GM12878 (cell line): ENCODE results near the gene SOX6. TPM values are rescaled to one million over a fixed set of nuclear protein-coding genes. Genes with fewer than 3 reads are reported as not detected.
A peak's percentile ranks its signal among the peaks of the same experiment; 100 is the strongest.

Experiments used
- ATAC-seq: fragments of 200-7000 bp; cut with Tn5 transposase; 3 replicates; pipeline ENCODE4 v1.9.1; 2020; ENCODE audit warnings: mild to moderate bottlenecking, moderate library complexity
- BruUV-seq: library from RNA; stranded (reverse); fragments of 400-500 nt; replicated peaks from 2 replicates; lab custom pipeline; 2021; lab: Mats Ljungman, UMichigan
- CTCF ChIA-PET: fragments of 300-600 bp; sonication (Branson Sonifier 250); formaldehyde crosslinking; extraction: SDS; loops from one replicate; lab custom pipeline; 2021; ENCODE audit warnings: inconsistent platforms; lab: Yijun Ruan, JAX
- POLR2A ChIA-PET: fragments of 350-600 bp; formaldehyde crosslinking; extraction: SDS; loops from one replicate; lab custom pipeline; 2021; ENCODE audit warnings: inconsistent platforms; lab: Charles Lee
- RAD21 ChIA-PET: fragments of 300-600 bp; sonication (Branson Sonifier 250); formaldehyde crosslinking; loops from one replicate; lab custom pipeline; 2023; ENCODE audit warnings: antibody characterized with exemption; ENCODE audit not compliant: unreplicated experiment; lab: Charles Lee
- SMC1A ChIA-PET: fragments of 300-600 bp; sonication (Branson Sonifier 250); formaldehyde crosslinking; loops from one replicate; lab custom pipeline; 2023; ENCODE audit not compliant: unreplicated experiment, uncharacterized antibody; lab: Charles Lee
- DNase-seq: peaks from one replicate; pipeline ENCODE4 v3.0.0-alpha.2; 2011; ENCODE audit warnings: low read depth, low spot score
- FAIRE-seq: peaks from 3 replicates; lab custom pipeline; 2011; peaks lifted over from hg19 to GRCh38; lab: Jason Lieb, UNC
- H2AFZ ChIP-seq: 2 replicates; pipeline ENCODE4 v1.6.0; 2011; ENCODE audit warnings: low read depth, low read length, control low read depth; ENCODE audit not compliant: control insufficient read depth
- H3K27ac ChIP-seq: 2 replicates; pipeline ENCODE4 v1.5.1; 2011; ENCODE audit warnings: control low read depth; ENCODE audit not compliant: control insufficient read depth, insufficient read depth
- H3K27me3 ChIP-seq, 2 experiments: replicated peaks in 1 of 2; 2 replicates each; pipeline versions ENCODE4 v1.6.0 to v1.6.1; 2011; ENCODE audit warnings: low read length in 1 of 2; ENCODE audit not compliant: control insufficient read depth in 2 of 2, insufficient read depth in 2 of 2
- H3K36me3 ChIP-seq, 2 experiments: 2 replicates each; pipeline ENCODE4 v1.5.1; 2011; ENCODE audit warnings: low read length in 1 of 2; ENCODE audit not compliant: control insufficient read depth in 2 of 2, insufficient read depth in 2 of 2
- H3K4me1 ChIP-seq: 2 replicates; pipeline ENCODE4 v1.6.1; 2011; ENCODE audit warnings: mild to moderate bottlenecking, low read length, moderate library complexity, mixed read lengths; ENCODE audit not compliant: control insufficient read depth, insufficient read depth
- H3K4me2 ChIP-seq: 2 replicates; pipeline ENCODE4 v1.6.0; 2011; ENCODE audit warnings: control low read depth; ENCODE audit not compliant: control insufficient read depth, insufficient read depth
- H3K4me3 ChIP-seq: fragments of 200-600 bp; sonication (generic); 2 replicates; pipeline ENCODE4 v1.5.1; 2016
- H3K79me2 ChIP-seq: 2 replicates; pipeline ENCODE4 v1.6.0; 2011; ENCODE audit warnings: low read length; ENCODE audit not compliant: control insufficient read depth, insufficient read depth
- H3K9ac ChIP-seq: 2 replicates; pipeline ENCODE4 v1.8.0; 2011; ENCODE audit warnings: low read length, control low read depth, mixed read lengths; ENCODE audit not compliant: control insufficient read depth, insufficient read depth
- H3K9me3 ChIP-seq: replicated peaks from 3 replicates; pipeline ENCODE4 v1.5.1; 2011; ENCODE audit warnings: mild to moderate bottlenecking, low read length; ENCODE audit not compliant: control insufficient read depth, insufficient read depth
- H4K20me1 ChIP-seq: 2 replicates; pipeline ENCODE4 v1.6.0; 2011; ENCODE audit not compliant: control insufficient read depth, insufficient read depth
- BCL11A ChIP-seq: IDR thresholded peaks from 2 replicates; pipeline ENCODE4 v1.6.1; 2011; ENCODE audit warnings: low read depth, low read length
- BCLAF1 ChIP-seq: fragments of 450-650 bp; IDR thresholded peaks from 2 replicates; pipeline ENCODE4 v1.6.1; 2017; ENCODE audit warnings: antibody characterized with exemption, mild to moderate bottlenecking, moderate library complexity
- BHLHE40 ChIP-seq, 2 experiments: fragments of 450-650 bp in 1 of 2; IDR thresholded peaks; 2 replicates each; pipeline ENCODE4 v1.6.1; 2011 to 2017; ENCODE audit warnings: low read depth in 2 of 2, borderline replicate concordance in 1 of 2, improper control_type of control experiment in 1 of 2, low read length in 1 of 2, mild to moderate bottlenecking in 1 of 2
- FOS ChIP-seq: IDR thresholded peaks from 3 replicates; pipeline ENCODE4 v1.6.1; 2011; ENCODE audit warnings: borderline replicate concordance; ENCODE audit not compliant: insufficient read length; ENCODE audit errors: extremely low read depth
- IKZF1 ChIP-seq: fragments of 450-650 bp; conservative IDR thresholded peaks from 2 replicates; pipeline ENCODE4 v1.6.1; 2017; ENCODE audit warnings: antibody characterized with exemption, mild to moderate bottlenecking
- LARP7 ChIP-seq: fragments of 450-650 bp; IDR thresholded peaks from 2 replicates; pipeline ENCODE4 v1.6.1; 2017; ENCODE audit warnings: mild to moderate bottlenecking
- NR2F1 ChIP-seq: fragments of 450-650 bp; conservative IDR thresholded peaks from 2 replicates; pipeline ENCODE4 v1.6.1; 2017; ENCODE audit warnings: mild to moderate bottlenecking
- REST ChIP-seq: IDR thresholded peaks from 2 replicates; pipeline ENCODE4 v1.6.1; 2012; ENCODE audit warnings: mild to moderate bottlenecking, low read depth, low read length
- SREBF1 ChIP-seq: IDR thresholded peaks from 2 replicates; pipeline ENCODE4 v1.6.1; 2012; ENCODE audit warnings: mild to moderate bottlenecking, low read length
- ZBTB11 ChIP-seq: fragments of 450-650 bp; formaldehyde crosslinking; IDR thresholded peaks from 2 replicates; pipeline ENCODE4 v1.5.0; 2022; ENCODE audit warnings: mild to moderate bottlenecking, missing genetic modification characterization
- WGBS: methylation state at CpG from one replicate; pipeline ENCODE4 v1.1.6; 2016; ENCODE audit warnings: low lambda C conversion rate; ENCODE audit not compliant: insufficient replicate concordance, insufficient coverage; ENCODE audit errors: missing lambda C conversion rate; 5-methylcytosine and 5-hydroxymethylcytosine counted together
- in situ Hi-C: fragments of 300-500 bp; cut with MboI; formaldehyde crosslinking; loops from 9 replicates; pipeline ENCODE4 v1.14.3; 2018; ENCODE audit warnings: mixed read lengths
- intact Hi-C: fragments of 100-400 bp; cut with micrococcal nuclease; formaldehyde crosslinking; loops from one replicate; pipeline ENCODE4 v1.14.2; 2022; ENCODE audit not compliant: unreplicated experiment
- polyA plus RNA-seq, 11 experiments: library from polyadenylated mRNA; depleted of rRNA in 4 of 11; unstranded in 6 of 11; stranded (reverse) in 5 of 11; fragments of >200 nt; fragmentation: Nextera tagmentation in 4 of 11; fragmentation: Illumina TruSeq in 1 of 11; extraction: Ambion mirVana in 4 of 11; extraction: Trizol in 1 of 11; gene quantifications; 1 replicate in 1 of 11; 2 replicates in 10 of 11; pipeline versions ENCODE4 v1.2.1 to v1.2.3, GENCODE V29; 2011 to 2016; ENCODE audit warnings: inconsistent platforms in 2 of 11, missing spikeins in 2 of 11, low read depth in 1 of 11
- total RNA-seq, 4 experiments: library from RNA; depleted of rRNA in 3 of 4; stranded (reverse); fragments of >200 nt in 3 of 4; fragmentation: Illumina TruSeq in 1 of 4; extraction: Trizol in 1 of 4; gene quantifications; 2 replicates each; pipeline versions ENCODE4 v1.2.1 to v1.2.3, GENCODE V29; 2013 to 2021

The SOX6 gene
- total and polyA plus RNA-seq, 10 of the 15 experiments (the other 5 are each of a cell fraction or from before 2014, with no cell fraction given) = 0.03 to 0.71 (median 0.29) TPM; not detected in 4

GRCh38 chr11:15942126-15942525 lies 414.2 kb downstream of the SOX6 start (continued):
- TF ChIP-seq REST = no peak
- TF ChIP-seq BHLHE40 (IDR thresholded peaks at IDR 0.05; ENCODE audit: borderline replicate concordance in 1 of 2, low read depth in 2 of 2, low read length in 1 of 2) = no peak
- no peak for TF ChIP-seq BCL11A
- TF ChIP-seq NR2F1 = no peak
- TF ChIP-seq FOS = no peak
- TF ChIP-seq SREBF1 = no peak
- TF ChIP-seq LARP7 = no peak

GRCh38 chr11:15941206-15941770 lies 415.1 kb downstream of the SOX6 start:
- POLR2A ChIA-PET = no interaction called here
- in situ Hi-C loops (no loop called here), intact Hi-C loops (loop anchor here (1.0 to 2.0 kb wide), 2 partner anchors 48 to 672 kb away; no protein-coding TSS in a partner anchor)
- Histone ChIP-seq H4K20me1 (no peaks in the 10 kb centered on the region), H3K4me3 (no peak overlapping the region), H3K4me1 (no peaks in the 10 kb centered on the region), H3K27me3 (no peaks in the 10 kb centered on the region), H3K9me3 (no peaks in the 10 kb centered on the region), H3K4me2 (no peak overlapping the region), H3K27ac (no peak overlapping the region), H3K36me3 (no peaks in the 10 kb centered on the region), H3K9ac (no peak overlapping the region), H3K79me2 (no peaks in the 10 kb centered on the region), H2AFZ (no peak overlapping the region)
- RAD21 ChIA-PET = interaction anchor here (1.1 to 2.0 kb wide), 7 partner anchors 35 to 673 kb away, joined by 3 to 17 read pairs (median 5); no protein-coding TSS in a partner anchor
- WGBS = 41% methylated on average over 36 of the region's 36 CpGs
- no TSS peak for BruUV-seq
- ATAC-seq (peak; percentile 90), DNase-seq (no peak), FAIRE-seq (no peak)
- CTCF ChIA-PET = interaction anchor here (0.8 to 2.5 kb wide), 11 partner anchors 9 to 672 kb away, joined by 3 to 30 read pairs (median 4); no protein-coding TSS in a partner anchor
- SMC1A ChIA-PET = interaction anchor here (0.7 to 2.8 kb wide), 9 partner anchors 10 to 673 kb away, joined by 3 to 13 read pairs (median 3); no protein-coding TSS in a partner anchor
- TF ChIP-seq IKZF1 = 0 out of 2 replicates have a peak, but pooled peaks have one; percentile 20
- TF ChIP-seq LARP7 = peak; percentile 43; the same call in 1 of the 2 replicates
- no peak for TF ChIP-seq ZBTB11 (CRISPR knock-in tag)
- TF ChIP-seq BCLAF1 = no peak
